ENCODE results near the gene TTLL7.

Gene TTLL7

GRCh38 chr1:83909687-83910086, 89.2 kb downstream of the TTLL7 start:
- DNase-seq (ENCODE audit: extremely low read depth, low read depth): no peak
- TF ChIP-seq CTCF (IDR thresholded peaks at IDR 0.05; ENCODE audit: low read depth, low read length): no peak

GRCh38 chr1:83905315-83905907, 93.5 kb downstream of the TTLL7 start:
- DNase-seq (ENCODE audit: extremely low read depth, low read depth): no peak
- TF ChIP-seq CTCF (IDR thresholded peaks at IDR 0.05; ENCODE audit: low read depth, low read length): peak; percentile 67

- peak; percentile 39 for DNase-seq (ENCODE audit: extremely low read depth, low read depth)
- no peak for TF ChIP-seq CTCF (IDR thresholded peaks at IDR 0.05; ENCODE audit: low read depth, low read length)
These were observed 97.3 kb downstream of the TTLL7 start for GRCh38 chr1:83901547-83902155.

- TF ChIP-seq CTCF (IDR thresholded peaks at IDR 0.05; ENCODE audit: low read depth, low read length): no peak
- no peak for DNase-seq (ENCODE audit: extremely low read depth, low read depth)
These were observed 98.4 kb downstream of the TTLL7 start for GRCh38 chr1:83900524-83900923.

GRCh38 chr1:83897516-83897915, 101.4 kb downstream of the TTLL7 start:
- TF ChIP-seq CTCF (IDR thresholded peaks at IDR 0.05; ENCODE audit: low read depth, low read length): no peak
- DNase-seq (ENCODE audit: extremely low read depth, low read depth): no peak

GRCh38 chr1:83896299-83896698, 102.6 kb downstream of the TTLL7 start:
- no peak for TF ChIP-seq CTCF (IDR thresholded peaks at IDR 0.05; ENCODE audit: low read depth, low read length)
- no peak for DNase-seq (ENCODE audit: extremely low read depth, low read depth)

GRCh38 chr1:83889707-83890106, 109.2 kb downstream of the TTLL7 start:
- TF ChIP-seq CTCF (IDR thresholded peaks at IDR 0.05; ENCODE audit: low read depth, low read length): no peak
- DNase-seq (ENCODE audit: extremely low read depth, low read depth): no peak

Measured in AG09319 (cell line).